ENCODE measurements around the gene ADA. TPM values are rescaled to one million over a fixed set of nuclear protein-coding genes. Genes with fewer than 3 reads are reported as not detected.
A peak's percentile ranks its signal among the peaks of the same experiment; 100 is the strongest.

Gene ADA
- total and polyA plus RNA-seq, 2 of the 13 experiments (the other 11 are each of a cell fraction or from before 2014, with no cell fraction given): 2.5 to 11.3 TPM

DNA sequence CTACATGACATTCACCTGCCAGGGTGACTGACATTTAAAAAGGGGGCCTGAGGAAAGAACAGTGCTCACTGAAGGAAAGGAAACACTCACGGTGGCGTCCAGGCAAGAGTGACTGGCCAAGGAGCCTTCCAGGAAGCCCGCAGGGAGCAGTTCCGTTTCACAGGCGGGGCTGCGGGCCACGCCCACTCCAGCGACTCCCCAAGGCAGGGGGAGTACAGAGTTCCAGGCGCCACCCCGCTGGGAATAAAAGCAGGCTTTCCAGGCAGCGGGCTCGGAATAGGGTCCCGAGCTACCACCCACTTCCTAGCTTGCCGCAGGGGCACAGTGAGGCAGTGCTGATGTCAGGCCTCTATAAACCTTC lies 34.9 kb downstream of the ADA start:
- no peak for TF ChIP-seq ZNF780A (CRISPR knock-in tag; IDR thresholded peaks at IDR 0.05)
- TF ChIP-seq ZZZ3 (CRISPR knock-in tag; IDR thresholded peaks at IDR 0.05; ENCODE audit: borderline replicate concordance): no peak
- no peak for TF ChIP-seq NAIF1 (CRISPR knock-in tag; IDR thresholded peaks at IDR 0.05; ENCODE audit: borderline replicate concordance)
- TF ChIP-seq ZNF451 (CRISPR knock-in tag; IDR thresholded peaks at IDR 0.05): no peak
- TF ChIP-seq ETV5 (CRISPR knock-in tag; IDR thresholded peaks at IDR 0.05; ENCODE audit: borderline replicate concordance): 0 out of 2 replicates have a peak, but pooled peaks have one; percentile 3
- TF ChIP-seq, protein P1, sequence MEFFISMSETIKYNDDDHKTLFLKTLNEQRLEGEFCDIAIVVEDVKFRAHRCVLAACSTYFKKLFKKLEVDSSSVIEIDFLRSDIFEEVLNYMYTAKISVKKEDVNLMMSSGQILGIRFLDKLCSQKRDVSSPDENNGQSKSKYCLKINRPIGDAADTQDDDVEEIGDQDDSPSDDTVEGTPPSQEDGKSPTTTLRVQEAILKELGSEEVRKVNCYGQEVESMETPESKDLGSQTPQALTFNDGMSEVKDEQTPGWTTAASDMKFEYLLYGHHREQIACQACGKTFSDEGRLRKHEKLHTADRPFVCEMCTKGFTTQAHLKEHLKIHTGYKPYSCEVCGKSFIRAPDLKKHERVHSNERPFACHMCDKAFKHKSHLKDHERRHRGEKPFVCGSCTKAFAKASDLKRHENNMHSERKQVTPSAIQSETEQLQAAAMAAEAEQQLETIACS (CRISPR knock-in tag; IDR thresholded peaks at IDR 0.05): no peak
- TF ChIP-seq, protein P2, sequence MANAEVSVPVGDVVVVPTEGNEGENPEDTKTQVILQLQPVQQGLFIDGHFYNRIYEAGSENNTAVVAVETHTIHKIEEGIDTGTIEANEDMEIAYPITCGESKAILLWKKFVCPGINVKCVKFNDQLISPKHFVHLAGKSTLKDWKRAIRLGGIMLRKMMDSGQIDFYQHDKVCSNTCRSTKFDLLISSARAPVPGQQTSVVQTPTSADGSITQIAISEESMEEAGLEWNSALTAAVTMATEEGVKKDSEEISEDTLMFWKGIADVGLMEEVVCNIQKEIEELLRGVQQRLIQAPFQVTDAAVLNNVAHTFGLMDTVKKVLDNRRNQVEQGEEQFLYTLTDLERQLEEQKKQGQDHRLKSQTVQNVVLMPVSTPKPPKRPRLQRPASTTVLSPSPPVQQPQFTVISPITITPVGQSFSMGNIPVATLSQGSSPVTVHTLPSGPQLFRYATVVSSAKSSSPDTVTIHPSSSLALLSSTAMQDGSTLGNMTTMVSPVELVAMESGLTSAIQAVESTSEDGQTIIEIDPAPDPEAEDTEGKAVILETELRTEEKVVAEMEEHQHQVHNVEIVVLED (CRISPR knock-in tag; IDR thresholded peaks at IDR 0.05; ENCODE audit: borderline replicate concordance): no peak
- Histone ChIP-seq H3K9ac (ENCODE audit: insufficient read depth, low read depth, low read length) (no peak overlapping the region), H3K4me1 (ENCODE audit: insufficient read depth, low read length) (no peaks in the 10 kb centered on the region), H3K27me3 (ENCODE audit: control insufficient read depth in 1 of 2, insufficient read depth in 2 of 2, low read length in 2 of 2) (no peaks in the 10 kb centered on the region), H3K79me2 (ENCODE audit: insufficient read depth, low read length) (no peaks in the 10 kb centered on the region), H3K36me3 (replicated peaks in 1 of 2; ENCODE audit: control insufficient read depth in 1 of 2, insufficient read depth in 2 of 2, low read length in 2 of 2) (peaks cover 11 to 22% of the 10 kb centered on the region in 2 experiments), H3K4me2 (ENCODE audit: low read depth, low read length) (no peak overlapping the region), H3K27ac (ENCODE audit: extremely low read length, insufficient read depth, low read length) (no peak overlapping the region), H3K9me3 (ENCODE audit: low read length) (no peaks in the 10 kb centered on the region), H3K4me3 (replicated peaks in 1 of 3; ENCODE audit: insufficient read depth in 1 of 3, low read depth in 2 of 3, low read length in 3 of 3) (no peak overlapping the region), H2AFZ (ENCODE audit: low read length) (no peak overlapping the region), H4K20me1 (ENCODE audit: insufficient read depth, low read length) (no peaks in the 10 kb centered on the region)
- in situ Hi-C loops (cut with HindIII; ENCODE audit: extremely low pct_ligation_motif_present, low pct_unique_long_range_greater_than_20kb): no loop called here
- intact Hi-C loops (cut with micrococcal nuclease; ENCODE audit: unreplicated experiment): no loop called here
- WGBS (ENCODE audit: low lambda C conversion rate): 98% methylated on average over 14 of the region's 14 CpGs
- no peak for FAIRE-seq
- ATAC-seq: no peak
- ChIA-PET CTCF (ENCODE audit: low intra/inter-chr PET ratio, low total read pairs) (no interaction called here), POLR2A (no interaction called here)
- no peak for DNase-seq (ENCODE audit: low spot score)
- no TSS peak for BruUV-seq (replicated peaks)

Data from HepG2 (cell line).